Osteocyte (in vitro differentiated cells): ENCODE results near the gene USP4. TPM values are rescaled to one million over a fixed set of nuclear protein-coding genes. Genes with fewer than 3 reads are reported as not detected.
"Not testable (repeated sequence)": the region's sequence is repeated elsewhere in the genome, so short reads cannot be mapped to it uniquely, and the experiment has no call there.

Experiments
- DNase-seq: peaks from one replicate; pipeline ENCODE4 v3.0.0; 2021; ENCODE audit warnings: mixed read lengths; ENCODE audit not compliant: unreplicated experiment; ENCODE audit errors: extremely low spot score
- H3K27ac Mint-ChIP-seq: one replicate; pipeline ENCODE4 v1.8.0; 2021; ENCODE audit warnings: mild to moderate bottlenecking, mixed read lengths; ENCODE audit not compliant: unreplicated experiment
- H3K27me3 Mint-ChIP-seq: one replicate; pipeline ENCODE4 v1.8.0; 2021; ENCODE audit warnings: mixed read lengths; ENCODE audit not compliant: unreplicated experiment
- H3K36me3 Mint-ChIP-seq: one replicate; pipeline ENCODE4 v1.8.0; 2021; ENCODE audit warnings: mixed read lengths; ENCODE audit not compliant: unreplicated experiment
- H3K4me1 Mint-ChIP-seq: one replicate; pipeline ENCODE4 v1.8.0; 2021; ENCODE audit warnings: mixed read lengths; ENCODE audit not compliant: unreplicated experiment
- H3K4me3 Mint-ChIP-seq: one replicate; pipeline ENCODE4 v1.8.0; 2021; ENCODE audit warnings: mild to moderate bottlenecking, moderate library complexity, mixed read lengths; ENCODE audit not compliant: unreplicated experiment
- H3K9me3 Mint-ChIP-seq: one replicate; pipeline ENCODE4 v1.8.0; 2021; ENCODE audit warnings: mixed read lengths; ENCODE audit not compliant: unreplicated experiment
- CTCF ChIP-seq: fragments of 200-600 bp; sonication (generic); IDR thresholded peaks from 2 replicates; pipeline ENCODE4 v1.5.0; 2021; ENCODE audit warnings: antibody characterized with exemption, mild to moderate bottlenecking, moderate library complexity
- microRNA-seq: library from miRNA; unstranded; fragments of <30 nt; microRNA quantifications from one replicate; pipeline ENCODE4 v1.1.0, GENCODE V29; 2020; ENCODE audit not compliant: unreplicated experiment
- total RNA-seq: library from RNA; stranded (reverse); gene quantifications from 2 replicates; pipeline ENCODE4 v1.2.1, GENCODE V29; 2021

USP4 gene
- total RNA-seq, 1 donor from 2014 or later, result 44.3 TPM

- H3K9me3 Mint-ChIP-seq, result peaks cover 8% of the 10 kb centered on the region
- peaks cover 6% of the 10 kb centered on the region for H3K27me3 Mint-ChIP-seq
Observed at GRCh38 chr3:49237344-49237743, 102.5 kb downstream of the USP4 start.

GRCh38 chr3:49236226-49236625, 103.6 kb downstream of the USP4 start:
- DNase-seq, result no peak
- H3K36me3 Mint-ChIP-seq, result peaks cover 4% of the 10 kb centered on the region
- peaks cover 8% of the 10 kb centered on the region for H3K9me3 Mint-ChIP-seq
- no peak overlapping the region for H3K27ac Mint-ChIP-seq
- no peak for TF ChIP-seq CTCF
- H3K4me3 Mint-ChIP-seq, result no peak overlapping the region
- H3K27me3 Mint-ChIP-seq, result peaks cover 6% of the 10 kb centered on the region
- H3K4me1 Mint-ChIP-seq, result no peaks in the 10 kb centered on the region

More at GRCh38 chr3:49237344-49237743, 102.5 kb downstream of the USP4 start:
- Mint-ChIP-seq H3K4me3 (no peak overlapping the region), H3K27ac (no peak overlapping the region), H3K4me1 (no peaks in the 10 kb centered on the region), H3K36me3 (peaks cover 4% of the 10 kb centered on the region)
- no peak for DNase-seq
- TF ChIP-seq CTCF, result no peak

GRCh38 chr3:49228817-49229216, 111.0 kb downstream of the USP4 start:
- peaks cover 33% of the 10 kb centered on the region for H3K9me3 Mint-ChIP-seq
- H3K4me1 Mint-ChIP-seq, H3K27ac Mint-ChIP-seq, H3K36me3 Mint-ChIP-seq, H3K27me3 Mint-ChIP-seq, DNase-seq, H3K4me3 Mint-ChIP-seq: not testable (repeated sequence)

Small RNAs within 50 kb of the gene (microRNA-seq; reads per million reads assigned to microRNA genes)
- not detected for gene MIR4271

Other genes with a start within 250 kb of the USP4 start
- 92.9 and 104 TPM in 2 replicates for gene QRICH1, start 246.0 kb downstream of the USP4 start, total RNA-seq
- 252 and 266 TPM in 2 replicates for gene QARS1, start 235.3 kb downstream of the USP4 start, total RNA-seq
- gene USP19, start 219.2 kb downstream of the USP4 start, total RNA-seq, result 75.7 and 75.9 TPM in 2 replicates
- 721 and 811 TPM in 2 replicates for gene LAMB2, start 207.0 kb downstream of the USP4 start, total RNA-seq
- gene CCDC71, start 173.7 kb downstream of the USP4 start, total RNA-seq, result 23.7 and 24.9 TPM in 2 replicates
- gene KLHDC8B, start 168.5 kb downstream of the USP4 start, total RNA-seq, result 17.9 and 20.4 TPM in 2 replicates
- gene C3orf62, start 62.8 kb downstream of the USP4 start, total RNA-seq, result 8.4 and 9.4 TPM in 2 replicates
- gene GPX1, start 18.3 kb upstream of the USP4 start, total RNA-seq, result 91.6 and 98.9 TPM in 2 replicates
- gene RHOA, start 71.9 kb upstream of the USP4 start, total RNA-seq, result 574 and 607 TPM in 2 replicates
- gene TCTA, start 72.4 kb upstream of the USP4 start, total RNA-seq, result 34.7 and 36.4 TPM in 2 replicates
- 8.0 and 9.4 TPM in 2 replicates for gene AMT, start 82.4 kb upstream of the USP4 start, total RNA-seq
- gene NICN1, start 89.3 kb upstream of the USP4 start, total RNA-seq, result 31.4 and 34.4 TPM in 2 replicates
- gene DAG1, start 130.2 kb upstream of the USP4 start, total RNA-seq, result 136 and 143 TPM in 2 replicates
- 0.64 and 0.81 TPM in 2 replicates for gene BSN, start 214.4 kb upstream of the USP4 start, total RNA-seq